NB4 (cell line): ENCODE data around the gene ADGRL3.

Source experiments
- CTCF ChIP-seq: IDR thresholded peaks from one replicate; pipeline ENCODE4 v1.5.1; 2012; ENCODE audit warnings: low read depth, low read length
- POLR2A ChIP-seq: IDR thresholded peaks from 2 replicates; pipeline ENCODE4 v1.6.1; 2011; ENCODE audit warnings: mild to moderate bottlenecking; ENCODE audit not compliant: insufficient read length; ENCODE audit errors: extremely low read depth

- no peak for TF ChIP-seq CTCF
- no peak for TF ChIP-seq POLR2A
These were observed 356.2 kb downstream of the ADGRL3 start for GRCh38 chr4:61556277-61556676.
